LNCAP (cell line): ENCODE results near the gene RAPGEFL1.

Experiments
- CTCF ChIP-seq: fragments of 450-650 bp; IDR thresholded peaks from 2 replicates; pipeline ENCODE4 v1.5.1; 2017; ENCODE audit warnings: mild to moderate bottlenecking

Gene RAPGEFL1

GRCh38 chr17:40148527-40148926 lies 28.7 kb upstream of the RAPGEFL1 start:
- TF ChIP-seq CTCF, result no peak

GRCh38 chr17:40150276-40150675 lies 27.0 kb upstream of the RAPGEFL1 start:
- no peak for TF ChIP-seq CTCF

GRCh38 chr17:40151414-40151963 lies 25.8 kb upstream of the RAPGEFL1 start:
- TF ChIP-seq CTCF, result no peak

- TF ChIP-seq CTCF, result no peak
These were observed 23.6 kb upstream of the RAPGEFL1 start for GRCh38 chr17:40153603-40154236.

- TF ChIP-seq CTCF, result no peak
These were observed 19.3 kb upstream of the RAPGEFL1 start for GRCh38 chr17:40157973-40158372.

- TF ChIP-seq CTCF, result no peak
These were observed 18.7 kb upstream of the RAPGEFL1 start for GRCh38 chr17:40158438-40159013.

GRCh38 chr17:40159456-40159855 lies 17.8 kb upstream of the RAPGEFL1 start:
- no peak for TF ChIP-seq CTCF
